GM23338 (cell line): ENCODE results near the gene CNST. TPM values are rescaled to one million over a fixed set of nuclear protein-coding genes. Genes with fewer than 3 reads are reported as not detected.

Source experiments
- ATAC-seq: fragments of 200-7000 bp; cut with Tn5 transposase; 3 replicates; pipeline ENCODE4 v1.9.1; 2020
- DNase-seq: peaks from one replicate; pipeline ENCODE4 v3.0.0-alpha.2; 2015; ENCODE audit warnings: low spot score
- H2AFZ ChIP-seq: fragments of 200-600 bp; sonication (generic); 2 replicates; pipeline ENCODE4 v1.8.0; 2016; ENCODE audit warnings: antibody characterized with exemption, mild to moderate bottlenecking, moderate library complexity
- H3F3A ChIP-seq: fragments of 200-600 bp; sonication (generic); replicated peaks from 2 replicates; pipeline ENCODE4 v1.8.0; 2017; ENCODE audit warnings: antibody characterized with exemption, mixed run types, low read depth
- H3K27ac ChIP-seq: fragments of 200-600 bp; sonication (generic); 2 replicates; pipeline ENCODE4 v1.6.1; 2016; ENCODE audit warnings: low read depth
- H3K27me3 ChIP-seq: fragments of 200-600 bp; sonication (generic); 2 replicates; pipeline ENCODE4 v1.8.0; 2016; ENCODE audit warnings: mild to moderate bottlenecking, mixed run types, moderate library complexity; ENCODE audit not compliant: insufficient read depth
- H3K36me3 ChIP-seq: fragments of 200-600 bp; sonication (generic); 2 replicates; pipeline ENCODE4 v1.8.0; 2016; ENCODE audit warnings: mild to moderate bottlenecking; ENCODE audit not compliant: insufficient read depth
- H3K4me1 ChIP-seq: fragments of 200-600 bp; sonication (generic); 2 replicates; pipeline ENCODE4 v1.8.0; 2016; ENCODE audit warnings: mild to moderate bottlenecking, moderate library complexity; ENCODE audit not compliant: insufficient read depth
- H3K4me2 ChIP-seq: fragments of 200-600 bp; sonication (generic); 2 replicates; pipeline ENCODE4 v1.7.1; 2017; ENCODE audit warnings: mixed run types
- H3K4me3 ChIP-seq: fragments of 200-600 bp; sonication (generic); 2 replicates; pipeline ENCODE4 v1.6.1; 2016; ENCODE audit warnings: mixed run types
- H3K79me2 ChIP-seq: fragments of 200-600 bp; sonication (generic); replicated peaks from 2 replicates; pipeline ENCODE4 v1.8.0; 2017; ENCODE audit warnings: mild to moderate bottlenecking; ENCODE audit not compliant: insufficient read depth
- H3K9me2 ChIP-seq: fragments of 200-600 bp; sonication (generic); 2 replicates; pipeline ENCODE4 v1.8.0; 2017; ENCODE audit not compliant: insufficient read depth
- H4K20me1 ChIP-seq: fragments of 200-600 bp; sonication (generic); replicated peaks from 2 replicates; pipeline ENCODE4 v1.8.0; 2017; ENCODE audit warnings: mild to moderate bottlenecking; ENCODE audit not compliant: insufficient read depth
- H3K27ac Mint-ChIP-seq: 2 replicates; pipeline ENCODE4 v1.8.0; 2020; ENCODE audit warnings: inconsistent platforms, mild to moderate bottlenecking, moderate library complexity, mixed read lengths
- H3K27me3 Mint-ChIP-seq: 3 replicates; pipeline ENCODE4 v1.8.0; 2022; ENCODE audit warnings: low read depth, mild to moderate bottlenecking, moderate library complexity, mixed read lengths, inconsistent platforms; ENCODE audit not compliant: insufficient read depth, poor library complexity
- H3K36me3 Mint-ChIP-seq: 3 replicates; pipeline ENCODE4 v1.8.0; 2021; ENCODE audit warnings: low read depth, mild to moderate bottlenecking, inconsistent platforms, moderate library complexity, mixed read lengths
- H3K4me1 Mint-ChIP-seq: 3 replicates; pipeline ENCODE4 v1.8.0; 2020; ENCODE audit warnings: mild to moderate bottlenecking, inconsistent platforms, mixed read lengths
- H3K4me3 Mint-ChIP-seq: 3 replicates; pipeline ENCODE4 v1.8.0; 2021; ENCODE audit warnings: moderate library complexity, mild to moderate bottlenecking, inconsistent platforms, mixed read lengths
- H3K9me3 Mint-ChIP-seq: 3 replicates; pipeline ENCODE4 v1.8.0; 2020; ENCODE audit warnings: moderate library complexity, mild to moderate bottlenecking, inconsistent platforms, mixed read lengths
- EZH2phosphoT487 ChIP-seq: fragments of 200-600 bp; sonication (generic); IDR thresholded peaks from one replicate; pipeline ENCODE4 v1.8.1; 2018; ENCODE audit warnings: antibody characterized with exemption; ENCODE audit not compliant: unreplicated experiment
- POLR2AphosphoS5 ChIP-seq: IDR thresholded peaks from 2 replicates; pipeline ENCODE4 v1.6.1; 2016; ENCODE audit warnings: antibody characterized with exemption, low read depth
- STAT1 ChIP-seq: IDR thresholded peaks from one replicate; pipeline ENCODE4 v1.6.1; 2016; ENCODE audit warnings: antibody characterized with exemption; ENCODE audit not compliant: unreplicated experiment
- ZNF331 ChIP-seq: fragments of 250-450 bp; sonication (Bioruptor Pico); IDR thresholded peaks from 2 replicates; pipeline ENCODE4 v1.5.0; 2020; ENCODE audit warnings: low read depth, mild to moderate bottlenecking, moderate library complexity
- polyA plus RNA-seq: library from polyadenylated mRNA; unstranded; fragments of >200 nt; fragmentation: Nextera tagmentation; extraction: Ambion mirVana; gene quantifications from 2 replicates; pipeline ENCODE4 v1.2.1, GENCODE V29; 2016
- total RNA-seq: library from RNA; depleted of rRNA; stranded (reverse); fragments of >200 nt; shearing (Covaris generic); gene quantifications from 2 replicates; pipeline ENCODE4 v1.2.3, GENCODE V29; 2014
- TF ChIP-seq, protein P1 (sequence below), 2 experiments: fragments of 200-600 bp in 1 of 2; sonication (generic) in 1 of 2; conservative IDR thresholded peaks; 2 replicates each; pipeline versions ENCODE4 v1.5.1 to v1.6.1; 2016 to 2017; ENCODE audit warnings: antibody characterized with exemption in 2 of 2, low read depth in 2 of 2, mild to moderate bottlenecking in 2 of 2, moderate library complexity in 1 of 2
- TF ChIP-seq, protein P2 (sequence below): IDR thresholded peaks from one replicate; pipeline ENCODE4 v1.6.1; 2018; ENCODE audit warnings: antibody characterized with exemption; ENCODE audit not compliant: unreplicated experiment

The CNST gene
- total and polyA plus RNA-seq, 2 experiments from 2014 or later = 8.1 to 17.6 TPM

DNA sequence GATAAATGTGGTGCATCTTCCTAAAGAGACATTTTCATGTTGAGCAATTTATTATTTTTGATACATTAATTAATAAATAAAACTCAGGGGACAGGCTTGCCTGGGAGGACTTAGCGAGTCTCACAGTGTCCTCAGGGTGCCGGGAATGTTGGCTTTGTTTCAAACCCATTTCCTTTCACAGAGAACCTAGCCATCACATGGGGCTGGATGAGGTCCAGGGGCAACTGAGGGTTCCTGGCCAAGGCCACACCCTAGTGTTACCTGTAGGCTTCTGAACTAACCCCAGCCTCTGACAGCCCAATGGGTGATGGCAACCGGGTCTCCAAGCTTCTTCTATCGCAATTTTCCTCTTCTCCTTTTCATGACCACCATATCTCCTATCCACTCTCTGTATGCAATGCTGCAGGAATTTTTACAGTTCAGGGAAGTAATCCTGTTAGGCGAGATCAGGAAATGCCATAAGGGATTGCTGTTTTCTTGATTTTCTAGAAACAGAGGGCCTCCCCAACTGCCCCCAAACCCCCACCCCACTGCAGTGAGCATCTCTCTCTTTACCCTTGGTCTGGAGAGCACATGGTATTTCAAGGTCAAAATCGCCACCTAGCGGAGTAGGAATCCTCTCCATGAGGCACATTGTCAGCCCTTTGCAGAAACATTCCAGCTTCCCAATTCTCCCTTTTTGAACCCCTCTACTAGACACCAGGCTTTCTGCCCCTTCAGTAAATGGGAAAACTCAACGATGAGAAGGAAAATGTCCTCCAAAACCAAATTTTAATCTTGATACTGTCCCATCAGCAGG, 37.1 kb upstream of the CNST start:
- no peaks in the 10 kb centered on the region for H3K4me1 ChIP-seq
- Mint-ChIP-seq H3K27ac (no peak overlapping the region), H3K36me3 (peaks cover 11% of the 10 kb centered on the region; the same call in 2 of the 3 replicates), H3K4me3 (no peak overlapping the region), H3K27me3 (peaks cover 3% of the 10 kb centered on the region), H3K4me1 (no peaks in the 10 kb centered on the region; the same call in 2 of the 3 replicates), H3K9me3 (peaks cover 46% of the 10 kb centered on the region)
- no peak overlapping the region for H2AFZ ChIP-seq
- H3K27ac ChIP-seq = no peak overlapping the region
- H3F3A ChIP-seq = no peaks in the 10 kb centered on the region
- H3K36me3 ChIP-seq = no peaks in the 10 kb centered on the region
- ATAC-seq = peak; percentile 49; the same call in 2 of the 3 replicates
- no peaks in the 10 kb centered on the region for H4K20me1 ChIP-seq
- no peaks in the 10 kb centered on the region for H3K79me2 ChIP-seq
- no peaks in the 10 kb centered on the region for H3K9me2 ChIP-seq
- no peak overlapping the region for H3K4me2 ChIP-seq
- TF ChIP-seq, protein P1, sequence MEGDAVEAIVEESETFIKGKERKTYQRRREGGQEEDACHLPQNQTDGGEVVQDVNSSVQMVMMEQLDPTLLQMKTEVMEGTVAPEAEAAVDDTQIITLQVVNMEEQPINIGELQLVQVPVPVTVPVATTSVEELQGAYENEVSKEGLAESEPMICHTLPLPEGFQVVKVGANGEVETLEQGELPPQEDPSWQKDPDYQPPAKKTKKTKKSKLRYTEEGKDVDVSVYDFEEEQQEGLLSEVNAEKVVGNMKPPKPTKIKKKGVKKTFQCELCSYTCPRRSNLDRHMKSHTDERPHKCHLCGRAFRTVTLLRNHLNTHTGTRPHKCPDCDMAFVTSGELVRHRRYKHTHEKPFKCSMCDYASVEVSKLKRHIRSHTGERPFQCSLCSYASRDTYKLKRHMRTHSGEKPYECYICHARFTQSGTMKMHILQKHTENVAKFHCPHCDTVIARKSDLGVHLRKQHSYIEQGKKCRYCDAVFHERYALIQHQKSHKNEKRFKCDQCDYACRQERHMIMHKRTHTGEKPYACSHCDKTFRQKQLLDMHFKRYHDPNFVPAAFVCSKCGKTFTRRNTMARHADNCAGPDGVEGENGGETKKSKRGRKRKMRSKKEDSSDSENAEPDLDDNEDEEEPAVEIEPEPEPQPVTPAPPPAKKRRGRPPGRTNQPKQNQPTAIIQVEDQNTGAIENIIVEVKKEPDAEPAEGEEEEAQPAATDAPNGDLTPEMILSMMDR (conservative IDR thresholded peaks at IDR 0.05; ENCODE audit: low read depth in 2 of 2) = peak; percentile 28 to 67
- no peak for TF ChIP-seq EZH2phosphoT487
- no peaks in the 10 kb centered on the region for H3K27me3 ChIP-seq
- DNase-seq = peak; percentile 53
- H3K4me3 ChIP-seq = no peak overlapping the region

- peaks cover 11% of the 10 kb centered on the region; the same call in 2 of the 3 replicates for H3K36me3 Mint-ChIP-seq
Measured at GRCh38 chr1:246530482-246530881, 35.8 kb upstream of the CNST start.

More at GRCh38 chr1:246530482-246530881, 35.8 kb upstream of the CNST start:
- H4K20me1 ChIP-seq = no peaks in the 10 kb centered on the region
- H3K4me1 Mint-ChIP-seq = no peaks in the 10 kb centered on the region; the same call in 2 of the 3 replicates
- no peaks in the 10 kb centered on the region for H3F3A ChIP-seq
- no peaks in the 10 kb centered on the region for H3K79me2 ChIP-seq
- H3K4me3 ChIP-seq = no peak overlapping the region
- no peak overlapping the region for H3K4me2 ChIP-seq
- H3K9me3 Mint-ChIP-seq = peaks cover 46% of the 10 kb centered on the region
- no peak overlapping the region for H3K27ac ChIP-seq
- H2AFZ ChIP-seq = no peak overlapping the region
- TF ChIP-seq POLR2AphosphoS5 (no peak), STAT1 (no peak), EZH2phosphoT487 (no peak), ZNF331 (CRISPR knock-in tag) (no peak)
- TF ChIP-seq, protein P2, sequence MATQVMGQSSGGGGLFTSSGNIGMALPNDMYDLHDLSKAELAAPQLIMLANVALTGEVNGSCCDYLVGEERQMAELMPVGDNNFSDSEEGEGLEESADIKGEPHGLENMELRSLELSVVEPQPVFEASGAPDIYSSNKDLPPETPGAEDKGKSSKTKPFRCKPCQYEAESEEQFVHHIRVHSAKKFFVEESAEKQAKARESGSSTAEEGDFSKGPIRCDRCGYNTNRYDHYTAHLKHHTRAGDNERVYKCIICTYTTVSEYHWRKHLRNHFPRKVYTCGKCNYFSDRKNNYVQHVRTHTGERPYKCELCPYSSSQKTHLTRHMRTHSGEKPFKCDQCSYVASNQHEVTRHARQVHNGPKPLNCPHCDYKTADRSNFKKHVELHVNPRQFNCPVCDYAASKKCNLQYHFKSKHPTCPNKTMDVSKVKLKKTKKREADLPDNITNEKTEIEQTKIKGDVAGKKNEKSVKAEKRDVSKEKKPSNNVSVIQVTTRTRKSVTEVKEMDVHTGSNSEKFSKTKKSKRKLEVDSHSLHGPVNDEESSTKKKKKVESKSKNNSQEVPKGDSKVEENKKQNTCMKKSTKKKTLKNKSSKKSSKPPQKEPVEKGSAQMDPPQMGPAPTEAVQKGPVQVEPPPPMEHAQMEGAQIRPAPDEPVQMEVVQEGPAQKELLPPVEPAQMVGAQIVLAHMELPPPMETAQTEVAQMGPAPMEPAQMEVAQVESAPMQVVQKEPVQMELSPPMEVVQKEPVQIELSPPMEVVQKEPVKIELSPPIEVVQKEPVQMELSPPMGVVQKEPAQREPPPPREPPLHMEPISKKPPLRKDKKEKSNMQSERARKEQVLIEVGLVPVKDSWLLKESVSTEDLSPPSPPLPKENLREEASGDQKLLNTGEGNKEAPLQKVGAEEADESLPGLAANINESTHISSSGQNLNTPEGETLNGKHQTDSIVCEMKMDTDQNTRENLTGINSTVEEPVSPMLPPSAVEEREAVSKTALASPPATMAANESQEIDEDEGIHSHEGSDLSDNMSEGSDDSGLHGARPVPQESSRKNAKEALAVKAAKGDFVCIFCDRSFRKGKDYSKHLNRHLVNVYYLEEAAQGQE = no peak
- ATAC-seq (no peak), DNase-seq (no peak)
- no peaks in the 10 kb centered on the region for H3K36me3 ChIP-seq
- H3K27ac Mint-ChIP-seq = no peak overlapping the region
- no peak overlapping the region for H3K4me3 Mint-ChIP-seq
- peaks cover 3% of the 10 kb centered on the region for H3K27me3 Mint-ChIP-seq
- no peaks in the 10 kb centered on the region for H3K27me3 ChIP-seq
- H3K9me2 ChIP-seq = no peaks in the 10 kb centered on the region
- no peaks in the 10 kb centered on the region for H3K4me1 ChIP-seq
